SK-N-DZ (cell line): ENCODE data around the gene KLHDC9. TPM values are rescaled to one million over a fixed set of nuclear protein-coding genes. Genes with fewer than 3 reads are reported as not detected.
"Not testable (repeated sequence)": the region's sequence is repeated elsewhere in the genome, so short reads cannot be mapped to it uniquely, and the experiment has no call there.

Experiments used
- DNase-seq: peaks from one replicate; pipeline ENCODE4 v3.0.0-alpha.2; 2015; ENCODE audit warnings: low spot score
- polyA plus RNA-seq, 2 experiments: library from polyadenylated mRNA; depleted of rRNA; stranded (reverse); fragments of >200 nt; gene quantifications; 2 replicates each; pipeline ENCODE4 v1.2.3, GENCODE V29; 2014

Gene KLHDC9, protein sequence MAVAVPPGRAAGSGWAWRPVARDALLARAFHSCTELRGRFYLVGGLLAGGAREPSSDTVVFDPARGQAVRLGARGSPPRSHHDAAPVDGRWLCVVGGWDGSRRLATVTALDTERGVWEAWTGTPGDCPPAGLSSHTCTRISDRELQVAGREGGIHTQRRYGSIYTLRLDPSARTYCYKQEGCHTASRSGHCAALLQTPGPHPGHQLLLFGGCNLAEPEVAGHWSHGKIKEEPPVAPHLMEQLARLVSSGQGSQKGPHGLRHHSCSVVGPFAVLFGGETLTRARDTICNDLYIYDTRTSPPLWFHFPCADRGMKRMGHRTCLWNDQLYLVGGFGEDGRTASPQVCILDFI
- 1.4 and 1.8 TPM in 2 replicates for polyA plus RNA-seq (2014; cell fraction: cytosol; rRNA removed)
- 3.1 and 3.9 TPM in 2 replicates for polyA plus RNA-seq (2014; cell fraction: nucleus; rRNA removed)

DNA sequence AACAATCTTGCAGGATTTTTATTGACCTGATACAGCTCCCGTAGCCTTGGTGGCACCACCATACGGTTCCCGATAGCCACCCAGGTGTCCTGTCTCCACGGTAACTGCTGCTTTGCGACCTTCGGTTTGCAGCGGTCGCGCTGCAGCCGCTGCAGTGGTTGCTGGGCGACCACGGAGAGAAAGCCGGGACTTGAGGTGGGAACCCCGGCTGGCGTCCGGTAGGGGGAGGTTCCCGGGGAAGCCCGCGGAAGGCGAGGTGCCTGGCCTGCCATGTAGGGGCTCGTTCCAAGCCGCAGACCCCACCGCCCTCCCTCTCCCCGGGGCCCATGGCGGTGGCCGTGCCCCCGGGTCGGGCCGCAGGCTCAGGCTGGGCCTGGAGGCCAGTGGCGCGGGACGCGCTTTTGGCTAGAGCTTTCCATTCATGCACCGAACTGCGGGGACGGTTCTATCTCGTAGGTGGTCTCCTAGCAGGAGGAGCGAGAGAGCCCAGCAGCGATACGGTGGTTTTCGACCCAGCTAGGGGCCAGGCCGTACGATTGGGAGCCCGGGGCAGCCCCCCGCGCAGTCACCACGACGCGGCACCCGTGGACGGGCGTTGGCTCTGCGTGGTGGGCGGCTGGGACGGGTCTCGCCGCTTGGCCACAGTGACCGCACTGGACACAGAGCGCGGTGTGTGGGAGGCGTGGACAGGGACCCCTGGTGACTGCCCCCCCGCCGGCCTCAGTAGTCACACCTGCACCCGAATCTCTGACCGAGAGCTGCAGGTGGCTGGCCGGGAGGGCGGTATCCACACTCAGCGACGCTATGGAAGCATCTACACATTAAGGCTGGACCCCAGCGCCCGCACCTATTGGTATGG lies at the start of gene KLHDC9:
Gene KLHDC9 (plus strand): TSS at position 152 of the 859 bp plus-strand sequence. CDS start 175 bp downstream, at position 327.
- peak; percentile 55 for DNase-seq

- no peak for DNase-seq
Observed at GRCh38 chr1:161048949-161049722, 49.0 kb upstream of the KLHDC9 start.

DNA sequence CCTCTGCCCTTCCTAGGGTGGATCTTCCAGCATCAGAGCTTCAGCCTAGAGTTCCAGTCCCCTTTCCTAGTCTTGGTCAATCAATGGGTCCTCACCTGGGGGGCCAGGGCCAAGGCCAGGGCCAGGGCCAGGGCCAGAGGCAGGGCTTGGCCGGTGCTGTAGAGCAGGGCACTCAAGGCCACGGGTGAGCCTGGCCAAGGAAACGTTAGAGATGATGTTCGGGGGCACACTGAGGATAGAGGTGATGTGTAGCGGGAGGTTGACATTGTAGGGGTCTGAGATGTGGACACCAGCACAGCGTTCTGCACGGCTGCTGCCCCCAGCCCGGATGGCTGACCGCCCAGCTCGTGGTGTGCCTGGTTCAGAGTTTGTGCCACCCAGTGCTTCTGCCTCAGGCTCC lies 46.9 kb upstream of the KLHDC9 start:
- DNase-seq = no peak

DNA sequence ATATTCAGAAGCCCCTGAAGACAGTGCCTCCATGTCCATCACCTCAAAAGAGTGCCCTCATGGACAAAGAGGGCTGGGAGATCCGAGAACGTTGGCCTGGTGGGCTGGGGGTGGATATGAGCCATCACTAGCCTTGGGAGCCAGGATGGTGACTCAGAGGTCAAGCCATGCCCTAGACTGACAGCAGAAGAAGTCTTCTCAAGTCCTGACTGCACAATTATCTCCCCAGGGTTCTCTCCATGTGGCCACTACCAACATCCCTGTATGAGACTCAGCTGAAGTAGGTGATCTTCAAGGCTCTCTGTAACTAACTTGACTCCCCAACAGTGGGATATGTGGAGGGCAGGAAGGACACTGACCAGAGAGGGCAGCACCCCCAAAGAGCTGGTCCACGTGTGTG lies 45.3 kb upstream of the KLHDC9 start:
- no peak for DNase-seq

DNA sequence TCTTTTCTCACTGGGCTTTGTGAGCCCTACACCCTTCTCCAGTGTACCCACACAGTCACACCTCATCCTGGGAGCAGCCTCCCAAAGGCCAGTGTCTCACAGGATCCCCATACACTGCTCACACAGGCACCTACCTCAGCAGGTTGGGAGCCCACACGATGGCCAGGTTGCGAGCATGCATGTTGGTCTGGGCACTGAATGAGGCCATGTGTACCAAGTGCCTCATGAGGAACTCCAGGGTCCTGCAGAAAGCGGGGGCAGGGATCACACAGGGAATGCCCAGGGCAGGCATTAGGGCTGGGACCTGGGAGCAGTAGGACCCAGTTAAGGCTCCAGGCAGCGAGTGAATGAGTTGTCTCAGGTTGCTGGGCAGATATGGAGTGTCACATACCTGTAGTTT lies 43.9 kb upstream of the KLHDC9 start:
- DNase-seq = no peak

DNA sequence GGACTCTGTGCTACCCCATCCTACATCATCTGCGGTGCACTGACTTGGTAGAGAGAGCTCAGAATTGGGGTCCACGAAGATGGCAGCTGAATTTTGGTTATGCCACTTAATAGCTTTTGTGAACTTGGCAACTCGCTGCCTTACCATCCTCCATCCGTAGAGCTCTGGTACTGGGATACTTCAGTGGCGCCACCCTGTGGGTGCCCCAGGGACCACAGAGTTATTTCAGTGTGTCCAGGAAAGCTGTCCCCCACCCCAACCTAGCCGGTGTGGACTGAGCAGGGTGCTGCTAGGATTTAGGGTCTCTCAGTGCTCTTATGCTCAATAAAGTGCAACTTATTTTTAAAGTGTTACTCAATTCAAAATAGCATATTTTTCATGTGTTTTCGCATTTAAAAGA lies 43.4 kb upstream of the KLHDC9 start:
- DNase-seq = no peak

DNA sequence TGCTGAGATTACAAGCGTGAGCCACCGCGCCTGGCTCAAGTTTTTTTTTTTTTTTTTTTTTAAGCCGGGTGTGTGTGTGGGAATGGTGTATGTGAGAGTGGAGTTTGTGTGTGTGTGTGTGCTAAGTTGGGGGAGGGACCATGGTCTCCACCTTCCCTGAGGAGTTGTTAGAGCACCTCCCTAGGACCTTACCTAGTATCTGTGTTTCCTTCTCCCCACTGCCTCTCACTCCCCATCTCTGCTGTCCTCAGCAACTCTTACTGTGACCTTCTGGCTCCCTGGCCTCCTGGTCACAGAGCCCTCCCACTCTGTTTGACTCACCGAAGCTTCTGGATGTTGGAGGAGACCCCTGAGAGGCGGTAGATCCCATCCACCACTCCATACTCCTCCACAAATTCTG lies 38.9 kb upstream of the KLHDC9 start:
- no peak for DNase-seq

GRCh38 chr1:161061419-161061818 lies 36.7 kb upstream of the KLHDC9 start:
- DNase-seq = no peak

DNA sequence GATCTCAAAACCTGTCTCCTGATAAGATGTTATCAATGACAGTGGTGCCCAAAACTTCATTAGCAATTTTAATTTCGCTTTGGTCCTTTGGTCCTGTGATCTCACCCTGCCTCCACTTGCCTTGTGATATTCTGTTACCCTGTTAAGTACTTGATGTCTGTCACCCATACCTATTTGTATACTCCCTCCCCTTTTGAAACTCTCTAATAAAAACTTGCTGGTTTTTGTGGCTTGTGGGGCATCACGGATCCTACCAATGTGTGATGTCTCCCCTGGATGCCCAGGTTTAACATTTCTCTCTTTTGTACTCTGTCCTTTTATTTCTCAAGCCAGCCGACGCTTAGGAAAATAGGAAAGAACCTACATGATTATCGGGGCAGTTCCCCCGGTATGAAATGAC lies 34.2 kb upstream of the KLHDC9 start:
- not testable (repeated sequence) for DNase-seq

DNA sequence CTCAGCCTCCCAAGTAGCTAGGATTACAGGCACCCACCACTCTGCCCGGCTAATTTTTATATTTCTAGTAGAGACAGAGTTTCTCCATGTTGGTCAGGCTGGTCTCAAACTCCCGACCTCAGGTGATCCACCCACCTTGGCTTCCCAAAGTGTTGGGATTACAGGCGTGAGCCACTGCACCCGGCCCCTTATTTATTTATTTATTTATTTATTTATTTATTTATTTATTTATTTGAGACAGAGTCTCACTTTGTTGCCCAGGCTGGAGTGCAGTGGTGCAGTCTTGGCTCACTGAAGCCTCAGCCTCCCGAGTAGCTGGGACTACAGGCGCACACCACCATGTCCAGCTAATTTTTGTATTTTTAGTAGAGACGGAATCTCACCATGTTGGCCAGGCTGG lies 32.5 kb upstream of the KLHDC9 start:
- DNase-seq = not testable (repeated sequence)

GRCh38 chr1:161066694-161067093 lies 31.5 kb upstream of the KLHDC9 start:
- no peak for DNase-seq

DNA sequence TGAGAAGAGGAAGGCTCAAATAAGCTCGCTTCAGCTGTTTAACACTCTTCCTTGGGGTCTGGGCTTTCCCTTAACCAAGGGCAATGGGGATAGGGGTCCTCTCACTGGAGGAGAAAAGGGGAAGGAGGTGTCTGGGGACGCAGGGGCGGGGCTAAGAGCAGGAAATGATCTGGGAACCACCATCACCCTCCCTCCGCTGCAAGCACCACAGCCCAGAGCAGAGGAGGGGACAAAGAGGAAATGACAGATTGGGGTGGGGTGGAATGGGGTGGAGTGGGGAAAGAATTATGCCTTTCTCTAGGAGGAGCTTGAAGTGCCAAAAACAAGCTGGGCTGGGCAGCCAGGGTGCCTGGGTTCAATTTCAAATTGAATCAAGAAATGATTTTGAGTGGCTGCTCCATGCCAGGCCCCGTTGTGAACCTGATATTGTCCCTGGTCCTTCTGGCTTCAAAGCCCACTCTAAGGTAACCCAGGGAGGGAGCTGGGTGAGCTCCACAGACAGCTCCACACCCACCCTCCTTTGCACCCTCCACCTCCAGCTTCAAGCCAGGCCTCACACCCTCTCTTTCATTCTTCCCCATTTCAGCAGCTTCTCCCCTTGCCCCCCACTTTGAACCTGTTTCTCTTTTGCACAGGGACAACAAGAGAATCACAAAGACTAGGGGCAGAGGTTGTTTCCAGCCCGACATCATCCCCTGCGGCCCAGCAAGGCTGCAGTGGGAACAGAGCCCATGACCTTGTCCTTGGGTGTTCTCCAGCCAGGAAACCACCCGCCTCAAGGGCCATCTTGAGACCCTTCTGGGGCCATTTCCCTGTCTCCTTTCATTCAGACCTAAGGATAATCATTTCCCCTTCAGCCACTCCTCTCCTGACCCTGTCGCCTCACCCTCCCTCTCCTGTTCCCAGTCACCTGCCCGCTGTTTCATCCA lies 29.6 kb upstream of the KLHDC9 start:
- no peak for DNase-seq

DNA sequence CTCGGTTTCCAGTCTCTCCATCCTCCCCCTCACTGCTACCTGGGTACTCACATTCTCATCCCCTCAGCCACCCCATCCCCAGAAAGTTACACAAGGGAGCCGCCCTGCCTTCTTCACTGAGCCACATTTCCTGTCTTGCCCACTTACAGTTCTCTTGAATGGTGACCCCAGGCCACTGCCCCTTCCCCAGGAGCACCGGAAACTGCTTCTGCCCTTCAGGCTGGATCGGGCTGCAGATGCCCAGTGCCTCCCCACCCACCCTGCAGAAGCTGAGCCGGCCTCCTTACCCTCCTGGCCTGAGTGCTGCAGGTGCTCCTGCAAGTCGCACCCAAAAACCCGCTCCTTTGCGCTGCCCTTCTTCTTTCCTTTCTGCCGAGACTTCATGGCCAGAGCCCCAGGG lies 28.9 kb upstream of the KLHDC9 start:
- no peak for DNase-seq

GRCh38 chr1:161069731-161070270 lies 28.4 kb upstream of the KLHDC9 start, which contains the start of gene ARHGAP30:
Gene ARHGAP30, minus strand, starts transcription at chr1:161069891. Its CDS starts 267 bp downstream, at chr1:161069624.
- no peak for DNase-seq

DNA sequence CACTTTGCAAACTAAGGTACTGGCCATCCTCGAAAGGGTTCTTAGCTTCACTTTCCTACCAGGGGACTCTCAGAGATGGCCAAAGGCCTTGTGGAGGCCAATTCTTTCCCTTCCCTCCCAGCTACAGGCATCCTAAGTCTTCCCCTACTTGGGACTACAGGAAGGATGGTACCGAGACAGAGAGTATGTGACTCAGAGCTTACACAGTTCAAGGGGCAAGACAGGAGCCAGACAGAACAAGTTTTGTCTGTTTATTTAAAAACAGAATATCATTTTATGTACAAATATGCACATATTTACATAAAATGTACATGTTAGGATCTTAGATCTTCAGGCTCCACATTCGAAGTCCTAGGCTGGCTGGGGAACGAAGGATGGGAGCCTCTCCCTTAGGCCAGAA lies 27.4 kb upstream of the KLHDC9 start:
- DNase-seq = no peak

DNA sequence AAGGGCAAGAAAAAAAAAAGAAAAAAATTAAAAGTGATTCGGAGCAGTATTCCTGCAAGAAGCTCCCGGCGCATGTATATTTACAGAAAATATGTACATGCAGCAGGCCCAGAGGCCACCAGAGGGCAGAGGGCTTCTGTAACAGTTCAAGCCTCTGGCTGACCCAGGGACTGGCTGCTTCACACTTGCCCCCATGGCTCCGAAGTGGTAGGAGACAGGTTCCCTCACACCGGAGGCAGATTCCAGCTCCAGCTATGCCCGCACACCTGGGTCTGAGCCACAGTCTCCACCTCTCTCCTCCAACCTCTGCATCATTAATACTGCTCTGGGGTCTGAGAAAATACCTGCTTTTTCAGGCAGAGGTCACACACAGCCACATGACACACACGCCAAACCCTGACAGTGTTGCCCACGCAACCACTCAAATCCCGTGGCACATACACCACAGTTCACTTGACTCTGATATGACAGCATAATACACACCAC lies 26.2 kb upstream of the KLHDC9 start:
- peak; percentile 56 for DNase-seq

DNA sequence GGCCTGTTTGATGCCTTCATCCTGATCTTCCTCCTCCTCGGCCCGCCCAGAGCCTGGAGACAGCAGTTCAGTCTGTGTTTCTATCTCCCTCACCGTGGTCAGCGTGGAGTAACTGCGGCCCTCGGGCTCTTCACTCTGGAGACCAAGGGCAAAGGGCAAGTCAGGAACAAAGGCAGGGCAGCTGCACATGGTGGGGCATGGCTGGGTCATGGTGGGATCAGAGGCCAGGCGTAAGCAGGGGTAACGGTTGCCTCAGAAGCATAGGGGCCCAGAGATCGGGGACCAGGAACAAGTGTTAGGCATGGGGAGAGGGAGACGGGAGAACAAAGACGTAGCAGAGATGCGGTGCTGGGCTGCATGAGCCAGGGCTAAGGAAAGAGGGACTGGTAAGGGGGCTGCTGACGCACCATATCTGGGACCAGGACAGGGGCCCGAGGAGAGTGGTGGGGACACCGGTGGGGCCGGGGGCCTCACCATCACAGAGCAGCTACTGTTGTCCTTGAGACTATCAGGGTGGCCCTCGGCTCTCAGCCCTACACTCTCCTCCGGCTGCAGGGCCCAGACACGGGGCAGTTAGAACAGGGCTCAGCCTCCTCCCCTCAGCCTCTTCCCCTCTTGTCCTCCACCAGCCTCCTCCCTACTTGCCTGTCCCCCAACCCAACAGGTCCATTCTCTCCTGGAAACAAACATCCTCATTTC lies 25.3 kb upstream of the KLHDC9 start:
- DNase-seq = no peak

DNA sequence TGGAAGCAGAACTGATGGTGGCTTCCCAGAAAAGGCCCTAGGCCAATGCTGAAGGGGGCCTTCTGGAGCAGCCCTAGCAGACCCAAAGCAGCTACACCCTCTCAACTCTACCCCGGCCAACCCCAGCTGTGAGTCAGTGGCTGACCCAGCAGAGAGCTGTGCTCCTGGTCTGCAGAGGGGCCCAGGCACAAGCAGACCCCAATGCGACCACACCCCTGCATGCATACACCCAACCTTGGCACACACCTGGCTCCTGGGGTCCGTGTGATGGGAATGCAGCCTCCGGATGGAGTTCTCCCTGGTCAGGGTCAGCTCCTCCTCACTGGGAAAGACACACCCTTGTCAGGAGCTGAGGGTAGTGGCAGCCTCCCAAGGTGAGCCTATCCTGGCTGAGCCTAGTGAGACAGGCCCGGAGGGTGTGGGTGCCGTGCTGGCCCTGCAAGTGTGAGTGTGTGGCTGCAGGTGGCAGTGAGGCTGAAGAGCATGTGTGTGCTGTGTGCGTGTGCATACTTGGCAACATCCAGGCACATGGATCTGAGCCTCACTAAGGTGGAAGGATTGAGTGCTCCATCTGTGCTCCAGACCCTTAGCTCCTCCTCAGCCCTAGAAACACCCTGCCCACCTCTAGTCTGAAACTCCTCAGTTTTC lies 24.6 kb upstream of the KLHDC9 start:
- no peak for DNase-seq
